ENCODE measurements around the gene PTPN14. TPM values are rescaled to one million over a fixed set of nuclear protein-coding genes. Genes with fewer than 3 reads are reported as not detected.

The PTPN14 gene
- total RNA-seq, 4 donors from 2014 or later, result 4.5 to 9.7 (median 7.1) TPM

- H3K36me3 ChIP-seq, result no peaks in the 10 kb centered on the region
- peaks cover 0 to 4% (median 3%) of the 10 kb centered on the region in 4 donors for H3K4me1 ChIP-seq
- DNase-seq, result no peak
- H3K27me3 ChIP-seq, result no peaks in the 10 kb centered on the region
- intact Hi-C loops (cut with DNase I; ENCODE audit: low total_unique reads) (no loop called here), in situ Hi-C loops (cut with MboI; ENCODE audit: low pct_ligation_motif_present in 1 of 4, low pct_unique_long_range_greater_than_20kb in 1 of 4, low sequenced_read_pairs in 3 of 4) (no loop called here)
- TF ChIP-seq POLR2AphosphoS5 (IDR thresholded peaks at IDR 0.05), result no peak
- TF ChIP-seq POLR2A (IDR thresholded peaks at IDR 0.05), result no peak
- no peak for TF ChIP-seq CTCF (IDR thresholded peaks at IDR 0.05)
- TF ChIP-seq EP300 (IDR thresholded peaks at IDR 0.05; ENCODE audit: low read depth), result no peak
- no peaks in the 10 kb centered on the region for H3K9me3 ChIP-seq
- no peak overlapping the region for H3K27ac ChIP-seq
- WGBS, 2 donors (ENCODE audit: low coverage in 1 of 2), result 79 to 92% methylated on average over 10 of the region's 10 CpGs
- no peak overlapping the region for H3K4me3 ChIP-seq
These were observed 99.1 kb downstream of the PTPN14 start for GRCh38 chr1:214452152-214452784.

GRCh38 chr1:214451596-214451995, 99.8 kb downstream of the PTPN14 start:
- WGBS, 2 donors (ENCODE audit: low coverage in 1 of 2), result 88 to 93% methylated on average over 1 to 4 of the region's 4 CpGs
- Histone ChIP-seq H3K4me1 (peaks cover 3 to 7% (median 4%) of the 10 kb centered on the region in 4 donors), H3K36me3 (no peaks in the 10 kb centered on the region), H3K27me3 (no peaks in the 10 kb centered on the region), H3K9me3 (no peaks in the 10 kb centered on the region), H3K4me3 (no peak overlapping the region), H3K27ac (no peak overlapping the region)
- intact Hi-C loops (cut with DNase I; ENCODE audit: low total_unique reads) (no loop called here), in situ Hi-C loops (cut with MboI; ENCODE audit: low pct_ligation_motif_present in 1 of 4, low pct_unique_long_range_greater_than_20kb in 1 of 4, low sequenced_read_pairs in 3 of 4) (no loop called here)
- TF ChIP-seq CTCF (IDR thresholded peaks at IDR 0.05) (no peak), POLR2A (IDR thresholded peaks at IDR 0.05) (no peak), EP300 (IDR thresholded peaks at IDR 0.05; ENCODE audit: low read depth) (no peak), POLR2AphosphoS5 (IDR thresholded peaks at IDR 0.05) (no peak)
- no peak for DNase-seq

- peaks cover 3 to 29% (median 4%) of the 10 kb centered on the region in 4 donors for H3K4me1 ChIP-seq
- 90 to 97% methylated on average over 3 of the region's 3 CpGs for WGBS, 2 donors (ENCODE audit: low coverage in 1 of 2)
- no peaks in the 10 kb centered on the region for H3K27me3 ChIP-seq
- H3K4me3 ChIP-seq, result no peak overlapping the region
- H3K36me3 ChIP-seq, result no peaks in the 10 kb centered on the region
- TF ChIP-seq CTCF (IDR thresholded peaks at IDR 0.05) (no peak), POLR2AphosphoS5 (IDR thresholded peaks at IDR 0.05) (no peak), POLR2A (IDR thresholded peaks at IDR 0.05) (no peak)
- in situ Hi-C loops (cut with MboI; ENCODE audit: low pct_ligation_motif_present in 1 of 4, low pct_unique_long_range_greater_than_20kb in 1 of 4, low sequenced_read_pairs in 3 of 4), result no loop called here
- H3K27ac ChIP-seq, result no peak overlapping the region
- no peak for DNase-seq
- H3K9me3 ChIP-seq, result no peaks in the 10 kb centered on the region
- intact Hi-C loops (cut with DNase I; ENCODE audit: low total_unique reads), result no loop called here
These were observed 102.0 kb downstream of the PTPN14 start for GRCh38 chr1:214449371-214449770.

GRCh38 chr1:214448536-214448935, 102.9 kb downstream of the PTPN14 start:
- Histone ChIP-seq H3K27me3 (no peaks in the 10 kb centered on the region), H3K9me3 (no peaks in the 10 kb centered on the region), H3K4me3 (no peak overlapping the region), H3K27ac (no peak overlapping the region), H3K36me3 (no peaks in the 10 kb centered on the region), H3K4me1 (peaks cover 3 to 33% (median 4%) of the 10 kb centered on the region in 4 donors)
- WGBS, 2 donors (ENCODE audit: low coverage in 1 of 2), result 91 to 100% methylated on average over 1 to 2 of the region's 2 CpGs
- intact Hi-C loops (cut with DNase I; ENCODE audit: low total_unique reads), result no loop called here
- TF ChIP-seq EP300 (IDR thresholded peaks at IDR 0.05; ENCODE audit: low read depth) (no peak), POLR2A (IDR thresholded peaks at IDR 0.05) (no peak), CTCF (IDR thresholded peaks at IDR 0.05) (no peak), POLR2AphosphoS5 (IDR thresholded peaks at IDR 0.05) (no peak)
- in situ Hi-C loops (cut with MboI; ENCODE audit: low pct_ligation_motif_present in 1 of 4, low pct_unique_long_range_greater_than_20kb in 1 of 4, low sequenced_read_pairs in 3 of 4), result no loop called here
- no peak for DNase-seq

Measured in transverse colon (tissue), 4 donors.